ENCODE results near the gene SAE1. TPM values are rescaled to one million over a fixed set of nuclear protein-coding genes. Genes with fewer than 3 reads are reported as not detected.
"Not testable (repeated sequence)": the region's sequence is repeated elsewhere in the genome, so short reads cannot be mapped to it uniquely, and the experiment has no call there.

The SAE1 gene
- 106 and 164 TPM in 2 replicates for total RNA-seq

GRCh38 chr19:47130589-47131227 is at the start of gene SAE1:
SAE1 (plus strand) TSS chr19:47130835; CDS start chr19:47130931, 96 bp downstream.
- DNase-seq (ENCODE audit: low read depth): peak; percentile 91

GRCh38 chr19:47081095-47081494 is 49.5 kb upstream of the SAE1 start:
- no peak for DNase-seq (ENCODE audit: low read depth)

GRCh38 chr19:47082493-47082892 is 48.1 kb upstream of the SAE1 start:
- no peak for DNase-seq (ENCODE audit: low read depth)

GRCh38 chr19:47084879-47085439 is 45.7 kb upstream of the SAE1 start:
- no peak for DNase-seq (ENCODE audit: low read depth)

- DNase-seq (ENCODE audit: low read depth): no peak
These were observed 44.4 kb upstream of the SAE1 start for GRCh38 chr19:47086280-47086679.

- DNase-seq (ENCODE audit: low read depth): no peak
These were observed 40.8 kb upstream of the SAE1 start for GRCh38 chr19:47089767-47090350.

- DNase-seq (ENCODE audit: low read depth): peak; percentile 37
These were observed 37.4 kb upstream of the SAE1 start for GRCh38 chr19:47093254-47093653.

- DNase-seq (ENCODE audit: low read depth): no peak
These were observed 36.8 kb upstream of the SAE1 start for GRCh38 chr19:47093841-47094240.

- DNase-seq (ENCODE audit: low read depth): no peak
These were observed 35.8 kb upstream of the SAE1 start for GRCh38 chr19:47094557-47095475.

- DNase-seq (ENCODE audit: low read depth): no peak
These were observed 35.0 kb upstream of the SAE1 start for GRCh38 chr19:47095476-47096099.

GRCh38 chr19:47096100-47096704 is 34.4 kb upstream of the SAE1 start:
- DNase-seq (ENCODE audit: low read depth): no peak

GRCh38 chr19:47096721-47097120 is 33.9 kb upstream of the SAE1 start:
- DNase-seq (ENCODE audit: low read depth): no peak

- no peak for DNase-seq (ENCODE audit: low read depth)
These were observed 33.0 kb upstream of the SAE1 start for GRCh38 chr19:47097396-47098201.

- DNase-seq (ENCODE audit: low read depth): no peak
These were observed 32.0 kb upstream of the SAE1 start for GRCh38 chr19:47098608-47099007.

GRCh38 chr19:47099576-47100050 is 31.0 kb upstream of the SAE1 start:
- no peak for DNase-seq (ENCODE audit: low read depth)

- no peak for DNase-seq (ENCODE audit: low read depth)
These were observed 30.3 kb upstream of the SAE1 start for GRCh38 chr19:47100290-47100689.

- not testable (repeated sequence) for DNase-seq (ENCODE audit: low read depth)
These were observed 29.5 kb upstream of the SAE1 start for GRCh38 chr19:47101116-47101515.

GRCh38 chr19:47102346-47103060 is 28.1 kb upstream of the SAE1 start:
- DNase-seq (ENCODE audit: low read depth): no peak

GRCh38 chr19:47104680-47105079 is 26.0 kb upstream of the SAE1 start:
- no peak for DNase-seq (ENCODE audit: low read depth)

- DNase-seq (ENCODE audit: low read depth): no peak
These were observed 24.8 kb upstream of the SAE1 start for GRCh38 chr19:47105874-47106273.

All from renal cortical epithelial cell (primary cell).